Right lobe of liver (tissue), 4 donors: ENCODE measurements around the gene GABPB2.

ENCODE experiments used
- CTCF ChIP-seq, 4 donors: fragments of 200-600 bp in 3 of 4; fragments of 450-650 bp in 1 of 4; IDR thresholded peaks; one replicate each; pipeline versions ENCODE4 v1.5.1 to v1.8.0; 2016 to 2022; ENCODE audit warnings: antibody characterized with exemption in 4 of 4, mild to moderate bottlenecking in 2 of 4
- POLR2A ChIP-seq: fragments of 450-650 bp; IDR thresholded peaks from one replicate; pipeline ENCODE4 v1.6.1; 2017; ENCODE audit warnings: antibody characterized with exemption, mild to moderate bottlenecking
- donor health status: DM: no; HTN: no; CAD: no.
- donor health status: DM: no; HTN: no; CAD: no.
- donor health status: DM: no; HTN: yes; CAD: no.

- TF ChIP-seq CTCF (IDR thresholded peaks at IDR 0.05) (no peak), POLR2A (no peak)
Measured at GRCh38 chr1:151167116-151167515, 96.6 kb downstream of the GABPB2 start.
